ENCODE results near the gene BCL2L11.
A peak's percentile ranks its signal among the peaks of the same experiment; 100 is the strongest.

The BCL2L11 gene

DNA sequence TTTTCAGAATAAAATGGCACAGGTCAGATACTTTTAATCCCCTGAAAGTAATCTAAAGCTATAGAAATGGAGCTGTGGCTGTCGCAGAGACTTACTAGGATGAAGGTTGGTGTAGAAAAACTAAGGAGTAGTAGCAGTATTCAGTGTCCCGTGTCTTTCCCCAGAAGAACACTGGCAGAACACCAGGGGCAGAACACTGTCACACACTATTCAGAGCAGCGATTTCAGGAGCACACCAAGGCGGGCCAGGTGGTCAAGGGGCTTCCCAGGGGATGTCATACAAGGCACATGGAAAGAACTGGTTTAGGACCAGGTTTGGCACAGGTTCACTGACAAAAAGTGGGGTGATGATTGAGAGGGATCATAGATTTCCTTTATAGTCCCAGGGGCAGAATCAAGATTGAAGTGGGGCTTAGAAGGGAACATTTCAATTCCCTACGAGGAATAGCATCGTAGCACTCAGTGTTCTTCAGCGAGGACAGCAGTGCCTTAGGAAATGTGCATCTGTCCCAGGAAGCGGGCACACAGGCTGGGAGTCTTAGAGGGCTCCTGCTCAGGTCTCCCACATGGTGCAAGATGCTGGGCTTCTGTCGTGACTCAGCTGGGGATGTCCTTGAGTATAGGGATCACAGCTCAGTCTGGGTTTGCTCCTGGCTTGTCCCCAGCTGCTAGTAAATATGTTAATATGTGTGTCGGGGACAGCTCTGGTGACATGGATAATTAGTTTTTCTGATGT, 22.6 kb downstream of the BCL2L11 start:
- no peak for DNase-seq

DNA sequence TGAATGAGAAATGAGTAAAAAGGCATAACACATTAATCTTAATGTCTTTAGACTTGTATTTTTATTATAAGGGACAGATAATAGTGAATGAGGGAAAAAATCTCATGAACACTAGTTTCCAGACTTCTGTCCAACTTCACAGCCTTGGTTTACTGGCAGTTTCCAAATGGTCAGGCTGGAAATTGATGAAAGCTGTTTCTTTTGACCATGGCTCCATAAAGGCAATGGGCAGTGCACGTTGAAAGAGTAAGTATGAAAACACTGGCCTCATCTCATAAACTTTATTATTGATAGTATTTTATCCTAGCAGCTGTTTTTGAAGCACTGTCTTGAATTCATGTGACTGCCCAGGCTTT, 23.1 kb downstream of the BCL2L11 start:
- no peak for DNase-seq

- DNase-seq: no peak
Observed at GRCh38 chr2:111145103-111145760, 24.5 kb downstream of the BCL2L11 start.

- no peak for DNase-seq
Observed at GRCh38 chr2:111145951-111146350, 25.2 kb downstream of the BCL2L11 start.

- DNase-seq: no peak
Observed at GRCh38 chr2:111148225-111148873, 27.6 kb downstream of the BCL2L11 start.

DNA sequence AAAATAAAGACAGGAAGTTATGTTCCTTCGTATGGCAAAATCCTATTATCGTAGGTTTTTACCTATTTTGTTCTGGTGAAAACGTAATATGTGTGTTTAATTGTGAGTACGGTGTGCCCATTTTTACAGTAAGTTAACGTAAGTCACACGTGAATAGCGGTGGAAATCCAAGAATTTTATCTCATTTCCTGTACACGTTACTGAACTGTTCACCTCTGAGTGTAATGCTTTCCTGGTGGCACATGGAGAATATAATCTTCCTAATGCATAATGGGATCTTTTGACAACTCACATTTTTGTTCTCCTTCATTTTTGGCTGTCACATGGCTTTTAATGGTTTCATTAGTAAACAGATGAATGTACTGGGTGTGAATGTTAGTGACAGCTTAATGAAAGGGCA, 28.2 kb downstream of the BCL2L11 start:
- DNase-seq: no peak

DNA sequence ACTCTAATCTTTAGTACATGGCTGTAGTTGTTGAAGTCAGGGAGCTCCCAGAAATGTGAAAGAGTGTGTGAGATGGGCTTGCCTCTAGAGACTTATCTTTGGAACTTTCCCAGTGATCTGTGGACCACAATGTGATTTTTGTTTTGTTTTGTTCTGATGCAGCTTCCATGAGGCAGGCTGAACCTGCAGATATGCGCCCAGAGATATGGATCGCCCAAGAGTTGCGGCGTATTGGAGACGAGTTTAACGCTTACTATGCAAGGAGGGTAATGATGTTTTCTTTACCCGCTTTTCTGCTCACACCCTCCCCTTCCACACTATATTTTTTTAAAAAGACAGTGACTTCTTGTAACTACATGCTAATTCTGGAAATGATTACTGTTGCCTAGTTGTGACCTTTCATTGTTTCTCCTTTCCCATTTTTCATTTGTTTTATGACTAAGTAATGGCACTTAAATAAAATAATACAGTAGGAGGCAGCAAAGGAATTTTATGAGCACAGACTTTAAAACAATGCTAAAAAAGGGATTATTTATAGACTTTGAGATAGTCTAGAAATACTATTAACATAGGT, 29.3 kb downstream of the BCL2L11 start:
- no peak for DNase-seq

DNA sequence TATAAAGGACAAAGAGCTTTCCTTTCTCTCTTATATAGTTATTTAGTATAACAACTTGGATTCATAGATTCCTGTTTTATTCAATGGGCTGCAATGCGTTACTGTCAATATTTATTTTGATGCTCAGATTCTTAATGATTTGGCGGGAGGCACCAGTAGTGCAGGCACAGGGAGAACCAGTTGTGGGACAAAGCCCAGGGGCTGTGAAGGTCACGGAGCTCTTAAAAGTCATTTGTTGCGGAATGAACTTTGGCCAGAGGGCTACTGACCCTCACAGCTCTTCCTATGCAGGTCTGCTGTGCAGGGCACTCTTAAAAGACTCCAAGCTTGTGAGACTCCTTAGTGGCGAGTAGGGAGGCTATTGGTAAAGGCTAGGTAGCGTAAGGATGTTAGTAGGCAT, 34.0 kb downstream of the BCL2L11 start:
- no peak for DNase-seq

DNA sequence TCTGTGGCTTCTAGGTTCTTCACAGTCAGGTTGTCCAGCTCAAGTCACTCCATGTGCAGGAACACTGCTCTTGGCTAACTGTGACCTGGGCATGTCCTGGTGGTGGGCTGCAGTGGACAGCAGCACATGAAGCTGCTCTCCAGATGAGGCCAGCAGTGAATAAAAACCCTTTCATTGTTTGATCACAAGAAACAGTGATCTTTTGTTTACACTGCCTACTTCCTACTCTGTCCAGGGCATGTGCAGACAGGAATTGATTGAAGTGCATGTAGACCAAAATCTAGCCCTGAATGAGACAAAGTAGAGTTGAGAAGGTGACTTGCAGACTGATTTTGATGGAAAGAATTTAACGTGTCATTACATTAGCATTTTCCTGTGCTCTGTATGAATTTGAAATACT, 34.9 kb downstream of the BCL2L11 start:
- no peak for DNase-seq

DNA sequence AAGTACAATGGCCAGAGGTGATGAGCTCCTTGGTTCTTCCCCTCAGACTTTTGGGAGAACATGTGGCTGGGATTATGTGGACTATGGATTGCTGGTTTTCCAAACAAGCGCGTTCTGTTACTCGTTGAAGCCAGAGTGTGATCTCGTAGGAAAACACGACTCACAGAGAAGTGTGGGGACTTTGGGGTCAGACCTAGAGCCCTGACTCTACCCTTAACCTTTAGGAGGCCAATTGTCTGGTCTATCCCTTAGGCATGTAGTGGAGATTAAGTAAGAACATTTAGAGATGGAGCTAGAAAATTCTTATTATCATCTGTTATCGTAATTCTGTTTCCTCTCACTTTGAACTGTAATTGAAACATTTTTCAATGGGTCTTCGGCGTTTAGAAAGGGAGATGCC, 35.8 kb downstream of the BCL2L11 start:
- DNase-seq: no peak

DNA sequence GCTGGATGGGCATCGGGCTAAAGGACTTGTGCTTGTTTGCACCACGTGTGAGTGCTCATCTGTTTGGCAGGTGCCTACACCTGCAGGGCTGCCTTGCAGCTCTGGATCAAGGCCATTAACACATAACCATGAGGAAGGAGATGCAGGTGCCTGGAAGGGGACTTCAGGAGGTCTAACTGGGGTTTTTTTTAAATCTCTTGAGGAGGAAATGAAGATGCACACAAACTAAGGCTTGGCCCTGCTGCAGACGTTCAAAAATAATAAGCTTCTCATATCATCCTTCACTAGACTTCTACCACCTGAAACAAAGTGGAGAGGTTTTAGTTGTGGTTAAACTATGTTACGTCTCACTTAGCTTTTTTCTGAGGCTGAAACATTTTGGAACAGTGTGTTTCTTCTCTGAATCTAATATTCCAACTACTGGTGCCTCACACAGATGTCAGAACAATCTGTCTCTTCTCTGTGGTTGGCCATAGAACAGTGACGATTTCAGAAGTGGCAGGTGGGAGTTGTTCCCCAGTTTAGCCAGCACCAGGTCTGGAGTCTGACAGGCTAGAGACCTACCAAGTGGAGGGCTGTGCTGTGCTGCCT, 36.5 kb downstream of the BCL2L11 start:
- no peak for DNase-seq

- DNase-seq: no peak
Observed at GRCh38 chr2:111157798-111158197, 37.1 kb downstream of the BCL2L11 start.

DNA sequence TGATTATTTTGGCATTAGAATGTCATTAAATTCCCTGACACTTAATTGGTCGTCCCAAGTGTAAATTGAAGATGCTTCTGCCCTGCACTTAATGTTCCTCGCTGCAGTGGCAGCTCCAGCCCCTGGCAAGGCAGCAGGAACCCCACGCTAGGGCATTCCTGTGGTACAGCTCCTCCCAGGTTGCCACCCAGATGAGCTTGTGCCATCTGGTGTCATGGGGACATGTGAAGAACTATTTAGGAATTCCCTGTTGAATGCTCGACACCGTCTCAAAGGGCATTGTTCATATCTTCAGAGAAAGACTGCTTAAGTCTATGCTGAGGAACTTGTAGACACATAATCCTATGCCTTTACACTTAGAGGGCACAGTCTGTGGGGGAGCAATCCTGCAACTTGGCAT, 38.9 kb downstream of the BCL2L11 start:
- DNase-seq: no peak

DNA sequence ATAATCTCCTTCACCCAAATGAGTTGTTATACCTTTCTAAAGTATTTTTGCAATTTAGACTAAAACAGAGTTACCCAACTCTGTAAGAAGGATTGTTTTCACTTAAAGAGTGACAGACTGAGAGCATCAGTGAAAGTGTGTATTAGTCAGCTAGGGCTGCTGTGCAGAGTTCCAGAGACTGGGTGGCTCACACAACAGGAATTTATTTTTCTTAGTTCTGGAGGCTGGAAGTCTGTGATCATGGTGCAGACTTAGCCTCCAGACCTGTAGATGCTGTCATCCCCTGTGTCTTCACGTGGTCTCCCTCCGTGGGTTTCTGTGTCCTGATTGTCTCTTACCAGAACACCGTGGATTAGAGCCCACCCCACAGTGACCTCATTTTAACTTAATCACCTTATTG, 40.0 kb downstream of the BCL2L11 start:
- DNase-seq: no peak

DNA sequence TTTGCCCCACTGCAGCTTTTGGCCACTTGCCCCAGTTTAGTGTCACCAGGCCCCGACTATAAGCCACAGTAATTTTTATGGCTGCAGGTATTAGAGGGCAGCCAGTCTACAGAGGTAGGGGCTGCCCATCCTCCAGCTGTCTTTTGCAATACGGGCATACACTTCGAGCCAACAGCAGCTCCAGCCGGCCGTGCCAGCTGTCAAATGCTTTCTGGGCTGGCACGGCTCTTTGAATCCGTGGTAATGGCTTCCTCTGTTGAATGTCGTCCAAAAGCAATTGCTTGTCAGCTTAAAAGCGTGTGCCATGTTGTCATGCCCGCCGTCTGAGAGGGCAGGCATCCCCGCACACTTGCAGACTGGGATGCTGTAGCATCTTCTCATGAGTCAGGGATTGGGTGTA, 41.3 kb downstream of the BCL2L11 start:
- no peak for DNase-seq

DNA sequence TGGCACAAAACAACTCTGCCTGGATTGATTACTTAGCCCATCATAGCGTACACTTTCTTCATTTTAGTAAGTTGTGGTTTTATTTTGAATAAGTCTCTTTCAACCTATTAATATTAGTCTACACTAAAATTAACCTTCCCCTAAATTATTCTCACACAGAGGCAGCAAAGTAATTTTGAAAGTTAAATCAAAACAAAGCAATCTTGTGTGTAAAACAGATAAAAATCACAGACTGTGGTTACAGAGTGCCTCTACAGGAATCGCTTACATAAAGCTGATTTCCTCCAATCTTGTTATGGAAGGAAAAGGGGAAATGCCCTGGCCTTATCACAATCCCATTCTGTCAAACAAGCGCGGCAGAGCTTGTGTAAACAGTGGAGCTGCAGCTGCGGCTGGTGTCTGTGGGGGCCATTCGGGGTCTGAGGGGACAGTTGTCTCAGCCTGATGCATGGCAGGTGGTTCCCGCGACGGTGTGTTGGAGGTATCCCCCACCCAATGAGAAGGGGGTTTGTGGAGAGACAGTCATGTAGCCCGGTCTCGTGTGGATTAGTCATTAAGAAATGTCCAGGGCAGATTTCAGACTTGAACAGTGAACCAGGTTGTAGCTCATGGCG, 42.1 kb downstream of the BCL2L11 start:
- no peak for DNase-seq

- no peak for DNase-seq
Observed at GRCh38 chr2:111164078-111164477, 43.4 kb downstream of the BCL2L11 start.

- no peak for DNase-seq
Observed at GRCh38 chr2:111165084-111165483, 44.4 kb downstream of the BCL2L11 start.

GRCh38 chr2:111166115-111166514, 45.4 kb downstream of the BCL2L11 start:
- DNase-seq: no peak

DNA sequence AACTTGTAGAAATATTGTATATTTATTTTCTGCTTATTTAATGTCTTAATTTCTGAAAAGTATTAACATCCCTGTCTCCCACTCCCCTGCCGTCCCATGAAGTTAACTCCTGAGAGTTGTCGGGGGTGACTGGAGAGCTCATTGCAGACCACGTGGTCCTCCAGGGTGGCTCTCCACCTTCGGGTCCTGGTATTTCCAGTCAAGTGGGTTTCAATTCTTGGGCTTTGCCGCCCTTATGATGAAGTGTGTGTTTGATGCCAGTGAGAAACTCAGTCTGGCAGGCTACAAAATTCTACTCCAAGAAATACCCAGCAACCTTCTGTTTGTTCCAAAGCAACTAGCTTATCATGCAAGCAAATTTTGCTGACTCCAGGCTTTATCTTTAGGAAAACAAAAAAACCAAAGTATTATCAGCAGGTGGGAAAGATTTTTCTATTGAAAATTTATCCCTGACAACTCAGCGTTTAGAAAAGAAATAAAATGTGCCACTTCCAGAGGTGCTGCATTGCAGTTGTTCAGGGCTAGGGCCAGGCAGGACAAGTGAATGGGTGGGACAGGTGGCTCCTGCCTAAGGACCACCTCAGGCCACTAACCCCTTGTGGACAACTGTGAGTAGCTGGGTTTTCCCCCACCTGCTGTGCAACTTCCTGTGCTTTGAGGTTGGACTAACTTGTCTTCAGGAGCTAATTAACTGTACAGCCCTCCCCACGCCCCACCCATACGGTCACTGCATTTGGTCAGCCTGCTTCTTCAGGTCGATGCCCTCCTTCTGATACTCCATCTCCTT, 46.6 kb downstream of the BCL2L11 start:
- DNase-seq: no peak

- DNase-seq: no peak
Observed at GRCh38 chr2:111167863-111168162, 47.1 kb downstream of the BCL2L11 start.

DNA sequence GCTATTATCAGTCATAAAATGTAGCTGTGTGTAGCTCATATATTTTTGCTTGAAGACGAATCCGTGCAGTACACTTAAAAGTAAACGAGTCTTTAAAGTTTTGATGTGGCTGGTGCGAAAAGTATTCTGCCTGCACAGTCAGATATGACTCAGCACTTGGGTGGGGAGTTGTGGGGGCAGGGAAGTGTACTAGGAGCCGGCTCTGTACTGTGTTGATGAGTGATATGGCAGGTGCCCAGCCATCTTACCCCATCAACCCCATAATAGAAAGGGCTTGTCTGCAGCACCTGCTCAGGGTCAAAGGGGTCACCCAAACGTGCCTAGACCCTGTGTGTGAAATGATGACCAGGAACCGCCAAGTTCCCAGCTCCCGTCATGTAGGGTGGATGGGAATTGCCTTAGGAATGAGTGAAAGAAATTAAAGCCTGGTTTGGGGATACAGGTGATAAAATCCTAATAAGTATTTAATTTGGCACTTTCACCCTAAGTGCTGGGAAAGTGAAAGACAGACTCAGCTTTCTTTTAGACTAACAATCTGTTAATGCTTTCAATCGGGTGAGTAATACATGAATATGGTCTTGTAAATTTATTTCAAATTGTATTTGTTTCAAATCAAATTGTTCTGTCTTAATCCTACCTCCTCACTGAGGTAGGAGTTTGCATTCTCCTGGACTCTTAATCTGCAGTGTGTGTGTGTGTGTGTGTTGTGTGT, 48.0 kb downstream of the BCL2L11 start:
- peak in 1 of 2 donors; percentile 18 for DNase-seq

Data from bone marrow (tissue), 2 donors.